Measurements from ENCODE around the gene CNIH3. TPM values are rescaled to one million over a fixed set of nuclear protein-coding genes. Genes with fewer than 3 reads are reported as not detected.

Gene CNIH3
- total RNA-seq, 4 donors from 2014 or later, result 0.68 to 1.1 TPM; not detected in 2

DNA sequence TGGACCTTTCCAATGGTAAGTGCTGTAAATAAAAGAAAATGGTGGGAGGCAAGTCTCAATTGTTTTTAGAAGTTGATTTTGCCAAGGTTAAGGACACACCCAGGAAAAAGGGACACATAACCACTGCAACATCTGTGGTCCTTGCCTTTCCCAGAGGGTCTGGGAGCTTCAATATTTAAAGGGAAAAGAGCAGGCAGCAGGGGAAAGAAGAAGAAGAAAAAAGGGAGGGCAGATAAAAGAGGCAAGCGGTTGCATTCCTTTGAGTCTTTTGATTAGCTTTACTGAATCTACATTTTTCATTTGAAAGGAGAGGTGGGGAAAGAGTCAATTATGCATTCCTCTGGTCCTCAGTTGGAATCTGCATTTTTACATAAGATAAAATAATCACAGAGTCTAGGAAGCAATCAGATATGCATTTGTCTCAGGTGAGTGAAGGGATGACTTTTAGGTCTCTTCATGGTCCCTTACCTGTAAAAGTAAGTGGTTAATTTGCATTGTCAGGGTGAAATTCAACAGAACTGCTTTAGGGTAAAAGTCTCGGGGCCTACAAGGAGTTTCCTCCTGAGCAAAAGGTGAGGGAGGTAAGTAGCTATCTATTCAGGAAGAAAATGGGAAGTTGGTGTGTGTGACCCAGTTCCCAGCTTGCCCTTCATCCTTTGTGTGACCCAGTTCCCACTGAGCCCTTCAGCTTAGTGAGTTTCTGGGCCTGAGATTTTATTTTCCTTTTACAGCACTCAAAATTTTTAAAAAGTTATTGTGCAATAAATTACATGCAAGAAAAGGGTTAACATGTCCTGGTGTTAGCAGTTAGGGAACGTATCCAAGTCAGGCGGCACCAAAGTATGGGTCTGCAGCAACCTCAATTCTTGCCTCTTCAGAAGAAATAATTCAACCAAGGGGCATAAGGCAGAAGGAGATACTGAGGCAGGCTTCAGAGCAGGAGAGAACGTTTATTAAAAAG is 8.6 kb upstream of the CNIH3 start:
- Histone ChIP-seq H3K27me3 (no peaks in the 10 kb centered on the region), H3K36me3 (no peaks in the 10 kb centered on the region), H3K9me3 (no peaks in the 10 kb centered on the region), H3K27ac (no peak overlapping the region), H3K4me3 (no peak overlapping the region), H3K4me1 (no peaks in the 10 kb centered on the region)
- WGBS, 2 donors (ENCODE audit: low coverage in 1 of 2), result 62 to 94% methylated on average over 2 to 5 of the region's 5 CpGs
- intact Hi-C loops (cut with DNase I; ENCODE audit: low total_unique reads) (no loop called here), in situ Hi-C loops (cut with MboI; ENCODE audit: low pct_ligation_motif_present in 1 of 4, low pct_unique_long_range_greater_than_20kb in 1 of 4, low sequenced_read_pairs in 3 of 4) (no loop called here)
- TF ChIP-seq, protein P1, sequence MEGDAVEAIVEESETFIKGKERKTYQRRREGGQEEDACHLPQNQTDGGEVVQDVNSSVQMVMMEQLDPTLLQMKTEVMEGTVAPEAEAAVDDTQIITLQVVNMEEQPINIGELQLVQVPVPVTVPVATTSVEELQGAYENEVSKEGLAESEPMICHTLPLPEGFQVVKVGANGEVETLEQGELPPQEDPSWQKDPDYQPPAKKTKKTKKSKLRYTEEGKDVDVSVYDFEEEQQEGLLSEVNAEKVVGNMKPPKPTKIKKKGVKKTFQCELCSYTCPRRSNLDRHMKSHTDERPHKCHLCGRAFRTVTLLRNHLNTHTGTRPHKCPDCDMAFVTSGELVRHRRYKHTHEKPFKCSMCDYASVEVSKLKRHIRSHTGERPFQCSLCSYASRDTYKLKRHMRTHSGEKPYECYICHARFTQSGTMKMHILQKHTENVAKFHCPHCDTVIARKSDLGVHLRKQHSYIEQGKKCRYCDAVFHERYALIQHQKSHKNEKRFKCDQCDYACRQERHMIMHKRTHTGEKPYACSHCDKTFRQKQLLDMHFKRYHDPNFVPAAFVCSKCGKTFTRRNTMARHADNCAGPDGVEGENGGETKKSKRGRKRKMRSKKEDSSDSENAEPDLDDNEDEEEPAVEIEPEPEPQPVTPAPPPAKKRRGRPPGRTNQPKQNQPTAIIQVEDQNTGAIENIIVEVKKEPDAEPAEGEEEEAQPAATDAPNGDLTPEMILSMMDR (IDR thresholded peaks at IDR 0.05), result no peak
- TF ChIP-seq POLR2AphosphoS5 (IDR thresholded peaks at IDR 0.05) (no peak), EP300 (IDR thresholded peaks at IDR 0.05; ENCODE audit: low read depth) (no peak), POLR2A (IDR thresholded peaks at IDR 0.05) (no peak)
- DNase-seq, result no peak

DNA sequence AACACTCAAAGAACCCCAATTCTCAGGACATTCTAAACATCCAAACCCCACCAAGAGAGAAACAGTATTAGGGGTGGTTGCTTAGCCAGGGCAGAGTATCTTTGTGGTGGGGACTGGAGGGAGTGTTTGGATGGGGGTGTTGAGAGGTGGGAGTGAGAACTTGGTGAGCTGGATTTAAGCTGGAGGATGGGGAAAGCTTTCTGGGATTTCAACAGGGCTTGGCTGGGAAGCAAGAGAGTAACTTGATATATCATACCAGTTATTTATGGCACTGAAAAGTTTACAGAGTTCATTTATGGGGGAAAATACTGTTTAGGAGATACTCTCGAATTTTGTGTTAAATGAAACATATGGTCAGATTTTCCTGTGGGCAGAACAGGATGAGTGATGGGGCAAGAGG is 6.8 kb upstream of the CNIH3 start:
- intact Hi-C loops (cut with DNase I; ENCODE audit: low total_unique reads), result no loop called here

DNA sequence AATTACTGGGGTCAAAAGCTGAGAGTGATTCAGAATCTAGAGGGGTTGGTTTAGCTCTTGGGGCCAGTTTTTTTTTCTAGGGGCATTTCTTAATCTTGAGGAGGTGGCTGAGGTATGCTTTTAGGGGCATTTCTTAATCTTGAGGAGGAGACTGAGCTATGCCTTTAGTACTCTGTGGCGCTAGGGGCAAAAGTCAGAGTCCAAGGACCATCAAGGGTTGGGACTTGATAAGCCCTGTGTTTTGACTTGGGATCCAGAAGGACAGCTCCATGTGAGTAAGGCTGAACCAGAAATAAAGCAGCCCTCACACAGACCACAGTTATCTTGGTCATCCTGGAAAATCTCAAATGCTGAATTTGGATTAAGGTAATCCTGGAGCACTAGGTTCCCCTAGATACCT is 3.9 kb upstream of the CNIH3 start:
- TF ChIP-seq, protein P1 (IDR thresholded peaks at IDR 0.05), result no peak
- TF ChIP-seq POLR2A (IDR thresholded peaks at IDR 0.05) (no peak), EP300 (IDR thresholded peaks at IDR 0.05; ENCODE audit: low read depth) (no peak), POLR2AphosphoS5 (IDR thresholded peaks at IDR 0.05) (no peak)
- Histone ChIP-seq H3K27me3 (peaks cover 32% of the 10 kb centered on the region), H3K4me1 (peaks cover 0 to 18% (median 14%) of the 10 kb centered on the region in 4 donors), H3K36me3 (no peaks in the 10 kb centered on the region), H3K4me3 (no peak overlapping the region), H3K27ac (no peak overlapping the region), H3K9me3 (no peaks in the 10 kb centered on the region)
- WGBS, 2 donors (ENCODE audit: low coverage in 1 of 2), result 95% methylated on average over 1 of the region's 1 CpG; no CpG with 5 or more reads in 1 of the 2 donors
- intact Hi-C loops (cut with DNase I; ENCODE audit: low total_unique reads), result no loop called here
- in situ Hi-C loops (cut with MboI; ENCODE audit: low pct_ligation_motif_present in 1 of 4, low pct_unique_long_range_greater_than_20kb in 1 of 4, low sequenced_read_pairs in 3 of 4), result no loop called here
- no peak for DNase-seq

More for the DNA sequence above, 6.8 kb upstream of the CNIH3 start:
- Histone ChIP-seq H3K27me3 (peaks cover 3% of the 10 kb centered on the region), H3K4me3 (no peak overlapping the region), H3K36me3 (no peaks in the 10 kb centered on the region), H3K9me3 (no peaks in the 10 kb centered on the region), H3K27ac (no peak overlapping the region), H3K4me1 (no peaks in the 10 kb centered on the region)
- in situ Hi-C loops (cut with MboI; ENCODE audit: low pct_ligation_motif_present in 1 of 4, low pct_unique_long_range_greater_than_20kb in 1 of 4, low sequenced_read_pairs in 3 of 4), result no loop called here
- no peak for DNase-seq
- 56 to 60% methylated on average over 1 of the region's 1 CpG for WGBS, 2 donors (ENCODE audit: low coverage in 1 of 2)
- TF ChIP-seq EP300 (IDR thresholded peaks at IDR 0.05; ENCODE audit: low read depth), result no peak
- TF ChIP-seq POLR2AphosphoS5 (IDR thresholded peaks at IDR 0.05), result no peak
- no peak for TF ChIP-seq POLR2A (IDR thresholded peaks at IDR 0.05)
- TF ChIP-seq, protein P1 (IDR thresholded peaks at IDR 0.05), result no peak

DNA sequence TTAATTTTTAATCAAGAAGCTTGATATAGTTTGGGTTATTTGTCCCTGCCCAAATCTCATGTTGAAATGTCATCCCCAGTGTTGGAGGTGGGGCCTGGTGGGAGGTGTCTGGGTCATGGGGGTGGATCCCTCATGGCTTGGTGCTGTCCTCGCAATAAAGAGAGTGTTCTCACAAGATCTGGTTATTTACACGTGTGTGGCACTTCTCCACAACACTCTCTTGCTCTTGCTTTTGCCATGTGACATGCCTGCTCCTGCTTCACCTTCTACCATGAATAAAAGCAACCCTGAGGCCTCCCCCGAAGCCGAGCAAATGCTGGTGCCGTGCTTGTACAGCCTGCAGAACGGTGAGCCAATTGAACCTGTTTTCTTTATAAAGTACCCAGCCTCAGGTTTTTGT is 2.6 kb upstream of the CNIH3 start:
- TF ChIP-seq, protein P1 (IDR thresholded peaks at IDR 0.05), result no peak
- TF ChIP-seq POLR2AphosphoS5 (IDR thresholded peaks at IDR 0.05), result no peak
- H3K27me3 ChIP-seq, result peaks cover 44% of the 10 kb centered on the region
- H3K4me1 ChIP-seq, result peaks cover 0 to 20% (median 14%) of the 10 kb centered on the region in 4 donors
- H3K27ac ChIP-seq, result no peak overlapping the region
- no peaks in the 10 kb centered on the region for H3K36me3 ChIP-seq
- no peak overlapping the region for H3K4me3 ChIP-seq
- no peak for DNase-seq
- H3K9me3 ChIP-seq, result no peaks in the 10 kb centered on the region
- intact Hi-C loops (cut with DNase I; ENCODE audit: low total_unique reads) (no loop called here), in situ Hi-C loops (cut with MboI; ENCODE audit: low pct_ligation_motif_present in 1 of 4, low pct_unique_long_range_greater_than_20kb in 1 of 4, low sequenced_read_pairs in 3 of 4) (no loop called here)
- 80 to 88% methylated on average over 1 to 6 of the region's 6 CpGs for WGBS, 2 donors (ENCODE audit: low coverage in 1 of 2)
